Measurements from ENCODE around the gene AHCYL1.

- TF ChIP-seq CTCF (IDR thresholded peaks at IDR 0.05), result no peak
- no peak for TF ChIP-seq EP300 (IDR thresholded peaks at IDR 0.05)
Observed at GRCh38 chr1:109981004-109981335, 3.6 kb upstream of the AHCYL1 start.
